Endothelial cell of umbilical vein (primary cell): ENCODE results near the gene MAP3K10. TPM values are rescaled to one million over a fixed set of nuclear protein-coding genes. Genes with fewer than 3 reads are reported as not detected.

ENCODE experiments used
- BruUV-seq: library from RNA; stranded (reverse); fragments of 400-500 nt; replicated peaks from 2 replicates; lab custom pipeline; 2021; lab: Mats Ljungman, UMichigan
- CTCF ChIA-PET: fragments of 300-600, 350-600 bp; sonication (Branson Sonifier 250); formaldehyde crosslinking; loops from one replicate; lab custom pipeline; 2021; ENCODE audit warnings: antibody characterized with exemption, inconsistent platforms; lab: Charles Lee
- POLR2A ChIA-PET: fragments of 300-600, 350-600 bp; sonication (Branson Sonifier 250); formaldehyde crosslinking; loops from one replicate; lab custom pipeline; 2021; ENCODE audit warnings: antibody characterized with exemption, inconsistent platforms; lab: Charles Lee
- DNase-seq: peaks from one replicate; pipeline ENCODE4 v3.0.0-alpha.2; 2011; ENCODE audit warnings: low read depth, low spot score
- FAIRE-seq: peaks from 2 replicates; lab custom pipeline; 2011; peaks lifted over from hg19 to GRCh38; lab: Jason Lieb, UNC
- H2AFZ ChIP-seq: 2 replicates; pipeline ENCODE4 v1.6.0; 2012; ENCODE audit warnings: low read depth, low read length, control low read depth, inconsistent platforms
- H3K27ac ChIP-seq: 2 replicates; pipeline ENCODE4 v1.5.1; 2011; ENCODE audit warnings: low read depth, mild to moderate bottlenecking, control low read depth, low read length, moderate library complexity; ENCODE audit not compliant: insufficient read depth
- H3K27me3 ChIP-seq, 2 experiments: 2 replicates each; pipeline versions ENCODE4 v1.6.0 to v1.6.1; 2011; ENCODE audit warnings: low read length in 2 of 2, mixed read lengths in 1 of 2; ENCODE audit not compliant: control insufficient read depth in 2 of 2, insufficient read depth in 2 of 2
- H3K36me3 ChIP-seq, 2 experiments: 2 replicates in 1 of 2; 3 replicates in 1 of 2; pipeline ENCODE4 v1.5.1; 2011; ENCODE audit warnings: low read length in 2 of 2, mild to moderate bottlenecking in 1 of 2, moderate library complexity in 1 of 2; ENCODE audit not compliant: control insufficient read depth in 2 of 2, insufficient read depth in 2 of 2; ENCODE audit errors: extremely low read depth in 1 of 2
- H3K4me1 ChIP-seq: 3 replicates; pipeline ENCODE4 v1.5.1; 2011; ENCODE audit warnings: mild to moderate bottlenecking, low read length; ENCODE audit not compliant: control insufficient read depth, insufficient read depth; ENCODE audit errors: extremely low read depth
- H3K4me2 ChIP-seq: 2 replicates; pipeline ENCODE4 v1.6.1; 2011; ENCODE audit warnings: low read length, control low read depth, mixed read lengths; ENCODE audit not compliant: insufficient read depth
- H3K4me3 ChIP-seq, 3 experiments: fragments of 200-600 bp in 1 of 3; sonication (generic), shearing (Covaris generic) in 1 of 3; replicated peaks in 1 of 3; 2 replicates each; pipeline ENCODE4 v1.5.1; 2011 to 2016; ENCODE audit warnings: control low read depth in 3 of 3, low read length in 3 of 3, mild to moderate bottlenecking in 2 of 3, inconsistent platforms in 1 of 3, low read depth in 1 of 3, moderate library complexity in 1 of 3; ENCODE audit not compliant: insufficient read depth in 1 of 3
- H3K79me2 ChIP-seq: 2 replicates; pipeline ENCODE4 v1.6.0; 2012; ENCODE audit warnings: low read length, inconsistent platforms; ENCODE audit not compliant: control insufficient read depth, insufficient read depth
- H3K9ac ChIP-seq: replicated peaks from 2 replicates; pipeline ENCODE3; 2011; ENCODE audit warnings: low read length, control low read depth; ENCODE audit not compliant: insufficient read depth; ENCODE audit errors: extremely low read depth
- H3K9me1 ChIP-seq: replicated peaks from 3 replicates; pipeline ENCODE4 v1.6.0; 2011; ENCODE audit warnings: mild to moderate bottlenecking, low read length; ENCODE audit not compliant: control insufficient read depth, insufficient read depth; ENCODE audit errors: extremely low read depth
- H3K9me3 ChIP-seq: replicated peaks from 2 replicates; pipeline ENCODE4 v1.5.1; 2012; ENCODE audit warnings: low read length, inconsistent platforms; ENCODE audit not compliant: control insufficient read depth, insufficient read depth
- H4K20me1 ChIP-seq: replicated peaks from 2 replicates; pipeline ENCODE3; 2011; ENCODE audit warnings: mild to moderate bottlenecking, low read length; ENCODE audit not compliant: control insufficient read depth, insufficient read depth; ENCODE audit errors: extremely low read depth
- CTCF ChIP-seq, 2 donors: IDR thresholded peaks; 1 replicate in 1 of 2; 2 replicates in 1 of 2; pipeline ENCODE4 v1.5.1; 2011; ENCODE audit warnings: low read length in 2 of 2, mild to moderate bottlenecking in 2 of 2, moderate library complexity in 2 of 2, control low read depth in 1 of 2, inconsistent platforms in 1 of 2, low read depth in 1 of 2; ENCODE audit not compliant: insufficient read depth in 1 of 2; ENCODE audit errors: extremely low read depth in 1 of 2
- EZH2 ChIP-seq: IDR thresholded peaks from 2 replicates; pipeline ENCODE4 v1.6.1; 2012; ENCODE audit warnings: borderline replicate concordance, low read depth, mild to moderate bottlenecking, moderate library complexity, low read length, inconsistent platforms; ENCODE audit not compliant: severe bottlenecking
- FOS ChIP-seq: IDR thresholded peaks from 2 replicates; pipeline ENCODE4 v1.6.1; 2011; ENCODE audit warnings: mild to moderate bottlenecking, low read length, moderate library complexity, borderline replicate concordance; ENCODE audit not compliant: insufficient read depth
- GATA2 ChIP-seq: IDR thresholded peaks from 2 replicates; pipeline ENCODE4 v1.7.0; 2011; ENCODE audit warnings: low read depth, mild to moderate bottlenecking, moderate library complexity, mixed read lengths, low read length; ENCODE audit not compliant: insufficient read length, insufficient read depth
- JUN ChIP-seq: IDR thresholded peaks from 2 replicates; pipeline ENCODE4 v1.6.1; 2011; ENCODE audit warnings: borderline replicate concordance, low read depth; ENCODE audit not compliant: insufficient read length, insufficient read depth
- MAX ChIP-seq: IDR thresholded peaks from 2 replicates; pipeline ENCODE4 v1.6.1; 2011; ENCODE audit not compliant: insufficient read depth, insufficient read length
- MYC ChIP-seq: IDR thresholded peaks from one replicate; pipeline ENCODE4 v1.6.1; 2011; ENCODE audit warnings: mild to moderate bottlenecking, low read depth, low read length
- POLR2A ChIP-seq: IDR thresholded peaks from 2 replicates; pipeline ENCODE4 v1.6.1; 2012; ENCODE audit warnings: low read depth, mild to moderate bottlenecking, control low read depth, low read length
- POLR2AphosphoS5 ChIP-seq: IDR thresholded peaks from 2 replicates; pipeline ENCODE4 v1.6.1; 2012; ENCODE audit warnings: low read depth, mild to moderate bottlenecking, control low read depth, low read length, moderate library complexity; ENCODE audit not compliant: insufficient read depth
- dilution Hi-C: fragments of 300-500 bp; cut with MboI; formaldehyde crosslinking; loops from one replicate; pipeline ENCODE4 v1.15.0; 2019; ENCODE audit warnings: low sequenced_read_pairs; ENCODE audit not compliant: extremely low pct_ligation_motif_present
- intact Hi-C: fragments of 100-400 bp; cut with micrococcal nuclease; formaldehyde crosslinking; loops from one replicate; pipeline ENCODE4 v1.10.0; 2022
- polyA plus RNA-seq, 4 experiments: library from polyadenylated mRNA; depleted of rRNA in 3 of 4; stranded (reverse) in 3 of 4; unstranded in 1 of 4; fragments of >200 nt; gene quantifications; 2 replicates each; pipeline versions ENCODE4 v1.2.1 to v1.2.3, GENCODE V29; 2011 to 2012; ENCODE audit warnings: missing spikeins in 1 of 4
- total RNA-seq: library from RNA; stranded (reverse); gene quantifications from 2 replicates; pipeline ENCODE4 v1.2.3, GENCODE V29; 2021

The MAP3K10 gene
- total and polyA plus RNA-seq, 2 donors (not counting 3 experiments of a cell fraction or from before 2014, with no cell fraction given): 6.3 to 19.4 TPM

GRCh38 chr19:40253611-40254092, 62.4 kb downstream of the MAP3K10 start:
- Histone ChIP-seq H3K4me2 (no peak overlapping the region), H3K4me3 (no peak overlapping the region), H3K36me3 (peaks cover 12 to 24% of the 10 kb centered on the region in 2 experiments), H3K79me2 (peaks cover 20% of the 10 kb centered on the region), H2AFZ (no peak overlapping the region), H3K9ac (no peak overlapping the region), H4K20me1 (peaks cover 3% of the 10 kb centered on the region), H3K4me1 (no peaks in the 10 kb centered on the region), H3K27ac (no peak overlapping the region), H3K9me1 (no peaks in the 10 kb centered on the region), H3K27me3 (no peaks in the 10 kb centered on the region), H3K9me3 (no peaks in the 10 kb centered on the region)
- CTCF ChIA-PET: interaction anchor here (0.7 kb wide), 1 partner anchor 345 kb away, joined by 3 read pairs; no protein-coding TSS in a partner anchor
- FAIRE-seq: no peak
- dilution Hi-C loops (no loop called here), intact Hi-C loops (no loop called here)
- POLR2A ChIA-PET: no interaction called here
- no TSS peak for BruUV-seq
- DNase-seq: no peak
- no peak for TF ChIP-seq POLR2A
- TF ChIP-seq POLR2AphosphoS5: no peak
- no peak for TF ChIP-seq FOS
- TF ChIP-seq MAX: no peak
- no peak for TF ChIP-seq CTCF (IDR thresholded peaks at IDR 0.05; ENCODE audit: extremely low read depth in 1 of 2, insufficient read depth in 1 of 2, low read depth in 1 of 2, low read length in 2 of 2)
- no peak for TF ChIP-seq JUN
- no peak for TF ChIP-seq MYC
- TF ChIP-seq EZH2: no peak
- TF ChIP-seq GATA2: no peak
